ENCODE results near the gene ATXN7L3. TPM values are rescaled to one million over a fixed set of nuclear protein-coding genes. Genes with fewer than 3 reads are reported as not detected.

The ATXN7L3 gene
- total RNA-seq, 1 donor from 2014 or later: 103 TPM

- ChIA-PET POLR2A (interaction anchor here (0.6 to 1.5 kb wide), 13 partner anchors 9 to 149 kb away, joined by 3 to 5 read pairs (median 4); partner anchors contain the start of genes GRN, HDAC5, TMUB2 and UBTF), CTCF (interaction anchor here (0.9 to 2.0 kb wide), 7 partner anchors 13 to 319 kb away, joined by 3 to 9 read pairs (median 5); partner anchors contain the start of genes GRN and TMUB2)
- no peak overlapping the region for H3K4me3 Mint-ChIP-seq
- intact Hi-C loops (cut with micrococcal nuclease): no loop called here
- no peak for TF ChIP-seq CTCF (IDR thresholded peaks at IDR 0.05)
- H3K4me1 Mint-ChIP-seq: peaks cover 35% of the 10 kb centered on the region
- peaks cover 35% of the 10 kb centered on the region for H3K36me3 Mint-ChIP-seq (ENCODE audit: low read depth)
- no peaks in the 10 kb centered on the region for H3K9me3 Mint-ChIP-seq
- peak overlapping the region; percentile 47 for H3K27ac Mint-ChIP-seq
- ATAC-seq (ENCODE audit: low read depth) (no peak), DNase-seq (no peak)
- no peaks in the 10 kb centered on the region for H3K27me3 Mint-ChIP-seq
These were observed 4.2 kb upstream of the ATXN7L3 start for GRCh38 chr17:44203731-44204440.

- Mint-ChIP-seq H3K27me3 (no peaks in the 10 kb centered on the region), H3K4me3 (no peak overlapping the region), H3K27ac (peak overlapping the region; percentile 47), H3K36me3 (ENCODE audit: low read depth) (peaks cover 30% of the 10 kb centered on the region), H3K9me3 (no peaks in the 10 kb centered on the region), H3K4me1 (peaks cover 36% of the 10 kb centered on the region)
- ChIA-PET CTCF (interaction anchor here (0.8 to 2.0 kb wide), 2 partner anchors 148 to 151 kb away, joined by 4 to 6 read pairs; no protein-coding TSS in a partner anchor), POLR2A (interaction anchor here (1.3 to 5.7 kb wide), 3 partner anchors 9 to 145 kb away, joined by 3 to 130 read pairs (median 6); partner anchors contain the start of gene UBTF)
- intact Hi-C loops (cut with micrococcal nuclease): no loop called here
- no peak for TF ChIP-seq CTCF (IDR thresholded peaks at IDR 0.05)
- ATAC-seq (ENCODE audit: low read depth) (no peak), DNase-seq (no peak)
These were observed 3.1 kb upstream of the ATXN7L3 start for GRCh38 chr17:44202756-44203155.

- Mint-ChIP-seq H3K36me3 (ENCODE audit: low read depth) (peaks cover 28% of the 10 kb centered on the region), H3K4me1 (peaks cover 39% of the 10 kb centered on the region), H3K9me3 (no peaks in the 10 kb centered on the region), H3K27me3 (no peaks in the 10 kb centered on the region), H3K4me3 (peak overlapping the region; percentile 91), H3K27ac (peak overlapping the region; percentile 92)
- DNase-seq (no peak), ATAC-seq (ENCODE audit: low read depth) (no peak)
- POLR2A ChIA-PET: interaction anchor here (0.6 to 5.7 kb wide), 18 partner anchors 9 to 1079 kb away, joined by 3 to 130 read pairs (median 6); partner anchors contain the start of genes GPATCH8, GRN, HDAC5 and SLC25A39
- CTCF ChIA-PET: interaction anchor here (1.7 kb wide), 1 partner anchor 147 kb away, joined by 4 read pairs; no protein-coding TSS in a partner anchor
- intact Hi-C loops (cut with micrococcal nuclease): loop anchor here (1.0 to 2.0 kb wide), 9 partner anchors 10 to 302 kb away; partner anchors contain the start of genes GPATCH8, GRN, HDAC5 and HROB
- no peak for TF ChIP-seq CTCF (IDR thresholded peaks at IDR 0.05)
These were observed 933 bp upstream of the ATXN7L3 start for GRCh38 chr17:44200478-44201155.

GRCh38 chr17:44198721-44199552 lies 747 bp downstream of the ATXN7L3 start:
- Mint-ChIP-seq H3K27ac (peak overlapping the region; percentile 81), H3K4me1 (peaks cover 37% of the 10 kb centered on the region), H3K36me3 (ENCODE audit: low read depth) (peaks cover 42% of the 10 kb centered on the region), H3K27me3 (no peaks in the 10 kb centered on the region), H3K9me3 (no peaks in the 10 kb centered on the region), H3K4me3 (peak overlapping the region; percentile 83)
- intact Hi-C loops (cut with micrococcal nuclease): no loop called here
- ChIA-PET POLR2A (interaction anchor here (0.6 to 5.7 kb wide), 12 partner anchors 11 to 1023 kb away, joined by 3 to 130 read pairs (median 6); partner anchors contain the start of genes FMNL1, GRN, HDAC5 and TMUB2), CTCF (interaction anchor here (0.6 to 1.8 kb wide), 3 partner anchors 11 to 20 kb away, joined by 3 to 8 read pairs (median 3); no protein-coding TSS in a partner anchor)
- TF ChIP-seq CTCF (IDR thresholded peaks at IDR 0.05): no peak
- ATAC-seq (ENCODE audit: low read depth) (peak; percentile 15), DNase-seq (peak; percentile 67)

Data from activated B cell treated with CpG ODN at 0.5 μM for 24 hours (primary cell).